ENCODE data around the gene RBL1.

DNA sequence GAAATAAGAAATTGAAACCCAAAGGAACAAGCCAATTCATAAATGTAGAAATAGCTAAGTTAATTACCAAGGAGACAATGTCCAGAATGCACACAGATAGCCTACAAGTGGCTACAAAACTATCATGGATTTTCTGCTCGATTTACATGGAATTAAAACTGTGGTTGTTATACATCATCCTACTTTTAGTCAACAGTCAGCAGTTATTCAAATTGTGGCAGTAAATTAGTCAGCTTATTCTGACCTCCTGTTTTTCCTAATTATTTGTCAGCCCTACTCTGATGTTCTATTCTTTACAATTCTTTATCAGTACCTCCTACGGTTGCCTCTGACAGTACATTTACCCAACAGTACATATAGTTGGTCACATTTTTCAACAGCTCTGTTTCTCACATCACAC is 29.6 kb downstream of the RBL1 start:
- TF ChIP-seq, protein P1, sequence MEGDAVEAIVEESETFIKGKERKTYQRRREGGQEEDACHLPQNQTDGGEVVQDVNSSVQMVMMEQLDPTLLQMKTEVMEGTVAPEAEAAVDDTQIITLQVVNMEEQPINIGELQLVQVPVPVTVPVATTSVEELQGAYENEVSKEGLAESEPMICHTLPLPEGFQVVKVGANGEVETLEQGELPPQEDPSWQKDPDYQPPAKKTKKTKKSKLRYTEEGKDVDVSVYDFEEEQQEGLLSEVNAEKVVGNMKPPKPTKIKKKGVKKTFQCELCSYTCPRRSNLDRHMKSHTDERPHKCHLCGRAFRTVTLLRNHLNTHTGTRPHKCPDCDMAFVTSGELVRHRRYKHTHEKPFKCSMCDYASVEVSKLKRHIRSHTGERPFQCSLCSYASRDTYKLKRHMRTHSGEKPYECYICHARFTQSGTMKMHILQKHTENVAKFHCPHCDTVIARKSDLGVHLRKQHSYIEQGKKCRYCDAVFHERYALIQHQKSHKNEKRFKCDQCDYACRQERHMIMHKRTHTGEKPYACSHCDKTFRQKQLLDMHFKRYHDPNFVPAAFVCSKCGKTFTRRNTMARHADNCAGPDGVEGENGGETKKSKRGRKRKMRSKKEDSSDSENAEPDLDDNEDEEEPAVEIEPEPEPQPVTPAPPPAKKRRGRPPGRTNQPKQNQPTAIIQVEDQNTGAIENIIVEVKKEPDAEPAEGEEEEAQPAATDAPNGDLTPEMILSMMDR (IDR thresholded peaks at IDR 0.05) = no peak
- TF ChIP-seq POLR2A (IDR thresholded peaks at IDR 0.05) = no peak
- no peak for TF ChIP-seq POLR2AphosphoS5 (IDR thresholded peaks at IDR 0.05)
- TF ChIP-seq EP300 (IDR thresholded peaks at IDR 0.05) = no peak
